HepG2 (cell line): ENCODE data around the gene KLHL17. TPM values are rescaled to one million over a fixed set of nuclear protein-coding genes. Genes with fewer than 3 reads are reported as not detected.

Source experiments
- ATAC-seq: fragments of 200-7000 bp; cut with Tn5 transposase; 3 replicates; pipeline ENCODE4 v1.9.1; 2020; ENCODE audit warnings: mild to moderate bottlenecking, moderate library complexity
- BruUV-seq: library from RNA; stranded (reverse); fragments of 400-500 nt; replicated peaks from 2 replicates; lab custom pipeline; 2021; lab: Mats Ljungman, UMichigan
- CTCF ChIA-PET: fragments of 300-600 bp; formaldehyde crosslinking; extraction: SDS; loops from one replicate; lab custom pipeline; 2021; ENCODE audit warnings: low total read pairs, inconsistent platforms, low intra/inter-chr PET ratio; lab: Yijun Ruan, JAX
- POLR2A ChIA-PET: fragments of 350-600 bp; sonication (Branson Sonifier 250); formaldehyde crosslinking; loops from one replicate; lab custom pipeline; 2020; ENCODE audit warnings: antibody characterized with exemption, inconsistent platforms; lab: Yijun Ruan, JAX
- DNase-seq: peaks from one replicate; pipeline ENCODE4 v3.0.0-alpha.2; 2015; ENCODE audit warnings: low spot score
- FAIRE-seq: peaks from 3 replicates; lab custom pipeline; 2011; peaks lifted over from hg19 to GRCh38; lab: Jason Lieb, UNC
- H2AFZ ChIP-seq: one replicate; pipeline ENCODE4 v1.6.1; 2011; ENCODE audit warnings: low read length, inconsistent platforms
- H3K27ac ChIP-seq: fragments of 300-600 bp; 3 replicates; pipeline ENCODE4 v1.8.0; 2011; ENCODE audit warnings: mixed run types, mild to moderate bottlenecking, mixed read lengths, low read length, inconsistent platforms; ENCODE audit not compliant: insufficient read depth; ENCODE audit errors: extremely low read length
- H3K27me3 ChIP-seq, 2 experiments: fragments of 200-600 bp in 1 of 2; 2 replicates in 1 of 2; 3 replicates in 1 of 2; pipeline versions ENCODE4 v1.6.0 to v1.8.0; 2011; ENCODE audit warnings: low read length in 2 of 2, mild to moderate bottlenecking in 2 of 2, moderate library complexity in 2 of 2, inconsistent platforms in 1 of 2; ENCODE audit not compliant: insufficient read depth in 2 of 2, control insufficient read depth in 1 of 2
- H3K36me3 ChIP-seq, 2 experiments: fragments of 200-600 bp in 1 of 2; replicated peaks in 1 of 2; 2 replicates in 1 of 2; 3 replicates in 1 of 2; pipeline versions ENCODE4 v1.5.1 to v1.8.0; 2011; ENCODE audit warnings: low read length in 2 of 2, inconsistent platforms in 1 of 2; ENCODE audit not compliant: insufficient read depth in 2 of 2, control insufficient read depth in 1 of 2
- H3K4me1 ChIP-seq: 2 replicates; pipeline ENCODE4 v1.5.1; 2012; ENCODE audit warnings: low read length, inconsistent platforms; ENCODE audit not compliant: insufficient read depth
- H3K4me2 ChIP-seq: 2 replicates; pipeline ENCODE4 v1.6.0; 2011; ENCODE audit warnings: low read depth, low read length, inconsistent platforms
- H3K4me3 ChIP-seq, 3 experiments: fragments of 200-600 bp in 1 of 3; sonication (generic), shearing (Covaris generic) in 1 of 3; replicated peaks in 1 of 3; 2 replicates each; pipeline ENCODE4 v1.5.1; 2011 to 2016; ENCODE audit warnings: low read length in 3 of 3, inconsistent platforms in 2 of 3, low read depth in 2 of 3, mild to moderate bottlenecking in 2 of 3, control low read depth in 1 of 3, mixed read lengths in 1 of 3; ENCODE audit not compliant: insufficient read depth in 1 of 3
- H3K79me2 ChIP-seq: one replicate; pipeline ENCODE4 v1.6.1; 2011; ENCODE audit warnings: low read length, inconsistent platforms; ENCODE audit not compliant: insufficient read depth
- H3K9ac ChIP-seq: 2 replicates; pipeline ENCODE4 v1.6.0; 2011; ENCODE audit warnings: mild to moderate bottlenecking, low read depth, low read length, inconsistent platforms; ENCODE audit not compliant: insufficient read depth
- H3K9me3 ChIP-seq: 2 replicates; pipeline ENCODE4 v1.5.1; 2012; ENCODE audit warnings: mild to moderate bottlenecking, low read length
- H4K20me1 ChIP-seq: 2 replicates; pipeline ENCODE4 v1.6.0; 2011; ENCODE audit warnings: inconsistent platforms, mild to moderate bottlenecking, low read length, moderate library complexity; ENCODE audit not compliant: insufficient read depth
- BCL3 ChIP-seq: sonication (generic); formaldehyde crosslinking; IDR thresholded peaks from 2 replicates; pipeline ENCODE4 v1.5.1; 2020; ENCODE audit warnings: mild to moderate bottlenecking, missing genetic modification reagents, moderate library complexity
- BRF2 ChIP-seq: sonication (generic); formaldehyde crosslinking; IDR thresholded peaks from 2 replicates; pipeline ENCODE4 v1.8.1; 2022; ENCODE audit warnings: mild to moderate bottlenecking, missing genetic modification reagents
- CEBPZ ChIP-seq: IDR thresholded peaks from 2 replicates; pipeline ENCODE4 v1.6.1; 2012; ENCODE audit warnings: low read length, improper control_type of control experiment
- CREB3 ChIP-seq: sonication (generic); formaldehyde crosslinking; IDR thresholded peaks from 2 replicates; pipeline ENCODE4 v1.5.0; 2020; ENCODE audit warnings: missing genetic modification reagents
- CREM ChIP-seq, 2 experiments: sonication (generic) in 1 of 2; formaldehyde crosslinking in 1 of 2; IDR thresholded peaks; 2 replicates each; pipeline versions ENCODE4 v1.4.0 to v1.6.1; 2016 to 2020; ENCODE audit warnings: antibody characterized with exemption in 1 of 2, mild to moderate bottlenecking in 1 of 2, missing genetic modification reagents in 1 of 2
- FOXC1 ChIP-seq: sonication (generic); formaldehyde crosslinking; IDR thresholded peaks from 2 replicates; pipeline ENCODE4 v1.8.0; 2022; ENCODE audit warnings: mild to moderate bottlenecking, missing genetic modification reagents, borderline replicate concordance
- HDAC1 ChIP-seq: sonication (generic); formaldehyde crosslinking; IDR thresholded peaks from 2 replicates; pipeline ENCODE4 v1.5.1; 2020; ENCODE audit warnings: mild to moderate bottlenecking, missing genetic modification reagents
- HDAC2 ChIP-seq: sonication (generic); formaldehyde crosslinking; IDR thresholded peaks from 2 replicates; pipeline ENCODE4 v1.4.0; 2020; ENCODE audit warnings: missing genetic modification reagents
- PCBP1 ChIP-seq: fragments of 200-400 bp; formaldehyde crosslinking; IDR thresholded peaks from 2 replicates; pipeline ENCODE4 v1.6.1; 2017; ENCODE audit warnings: mild to moderate bottlenecking, low read depth, low read length, borderline replicate concordance
- SP4 ChIP-seq: sonication (generic); formaldehyde crosslinking; IDR thresholded peaks from 2 replicates; pipeline ENCODE4 v1.8.1; 2023; ENCODE audit warnings: mild to moderate bottlenecking, missing genetic modification reagents
- ZNF574 ChIP-seq: sonication (generic); formaldehyde crosslinking; IDR thresholded peaks from 2 replicates; pipeline ENCODE4 v1.4.0; 2020; ENCODE audit warnings: missing genetic modification reagents
- WGBS: methylation state at CpG from one replicate; pipeline ENCODE4 v1.1.6; 2017; ENCODE audit warnings: low lambda C conversion rate; 5-methylcytosine and 5-hydroxymethylcytosine counted together
- in situ Hi-C: cut with HindIII; loops from 2 replicates; pipeline ENCODE4 v1.10.0; 2017; ENCODE audit warnings: low pct_unique_long_range_greater_than_20kb; ENCODE audit not compliant: extremely low pct_ligation_motif_present
- intact Hi-C: fragments of 100-400 bp; cut with micrococcal nuclease; formaldehyde crosslinking; loops from one replicate; pipeline ENCODE4 v1.10.0; 2022; ENCODE audit not compliant: unreplicated experiment
- polyA plus RNA-seq, 8 experiments: library from polyadenylated mRNA; depleted of rRNA in 3 of 8; stranded (reverse) in 7 of 8; unstranded in 1 of 8; fragments of >200 nt; fragmentation: Illumina TruSeq in 4 of 8; extraction: Trizol in 4 of 8; gene quantifications; 2 replicates each; pipeline versions ENCODE4 v1.2.1 to v1.2.3, GENCODE V29; 2011 to 2016; ENCODE audit warnings: low read depth in 4 of 8, missing spikeins in 1 of 8, mixed read lengths in 1 of 8; ENCODE audit not compliant: insufficient read depth in 1 of 8
- total RNA-seq, 5 experiments: library from RNA; depleted of rRNA; stranded (reverse); fragments of >200 nt; fragmentation: Illumina TruSeq; extraction: Trizol; gene quantifications; 2 replicates each; pipeline ENCODE4 v1.2.3, GENCODE V29; 2016; ENCODE audit warnings: low read depth in 1 of 5

KLHL17 gene
- total and polyA plus RNA-seq, 2 of the 13 experiments (the other 11 are each of a cell fraction or from before 2014, with no cell fraction given) = 9.3 to 24.7 TPM

- Histone ChIP-seq H3K4me2 (peak within 1 kb of the TSS; percentile 99), H3K27me3 (no peaks in the 10 kb centered on the region; a peak in 1 of 5 replicates), H3K4me1 (peaks cover 43% of the 10 kb centered on the region), H3K9ac (peak within 1 kb of the TSS; percentile 72), H4K20me1 (no peaks in the 10 kb centered on the region), H3K4me3 (peak within 1 kb of the TSS; percentile 69 to 98 (median 86)), H3K36me3 (no peaks in the 10 kb centered on the region), H3K27ac (peak within 1 kb of the TSS; percentile 60), H3K79me2 (no peaks in the 10 kb centered on the region), H2AFZ (no peak within 1 kb of the TSS), H3K9me3 (no peaks in the 10 kb centered on the region)
- no TSS peak for BruUV-seq
- 2% methylated on average over 9 of the region's 30 CpGs for WGBS
- POLR2A ChIA-PET = interaction anchor here (0.7 to 2.1 kb wide), 9 partner anchors 8 to 274 kb away, joined by 3 to 13 read pairs (median 5); partner anchors contain the start of gene HES4
- intact Hi-C loops = loop anchor here (5.0 kb wide), 1 partner anchor 44 kb away; no protein-coding TSS in a partner anchor
- in situ Hi-C loops = no loop called here
- peak; percentile 73 for DNase-seq
- FAIRE-seq = peak; percentile 72
- CTCF ChIA-PET = interaction anchor here (1.2 to 2.8 kb wide), 2 partner anchors 51 kb away, joined by 3 to 15 read pairs; no protein-coding TSS in a partner anchor
- ATAC-seq = peak; percentile 87
- TF ChIP-seq FOXC1 (CRISPR knock-in tag) = no peak
- 0 out of 2 replicates have a peak, but pooled peaks have one; percentile 32 for TF ChIP-seq SP4 (CRISPR knock-in tag)
- TF ChIP-seq CREM (IDR thresholded peaks at IDR 0.05) = peak; percentile 36; the same call in 1 of the 2 replicates
- no peak for TF ChIP-seq CREM (CRISPR knock-in tag; IDR thresholded peaks at IDR 0.05)
- peak; percentile 48; the same call in 1 of the 2 replicates for TF ChIP-seq HDAC2 (CRISPR knock-in tag)
- TF ChIP-seq CREB3 (CRISPR knock-in tag) = no peak
- 0 out of 2 replicates have a peak, but pooled peaks have one; percentile 48 for TF ChIP-seq PCBP1
- TF ChIP-seq BRF2 = no peak
- TF ChIP-seq ZNF574 (CRISPR knock-in tag) = peak; percentile 70
- no peak for TF ChIP-seq CEBPZ
- TF ChIP-seq BCL3 (CRISPR knock-in tag) = 0 out of 2 replicates have a peak, but pooled peaks have one; percentile 16
- peak; percentile 55 for TF ChIP-seq HDAC1 (CRISPR knock-in tag)
These were observed 52.9 kb downstream of the KLHL17 start, which contains the start of gene ISG15 for GRCh38 chr1:1013105-1013921. TSS of gene ISG15 (plus strand) at chr1:1013497. CDS start at chr1:1013574, 77 bp downstream.
